WTC11 (cell line): ENCODE measurements around the gene RPL38. TPM values are rescaled to one million over a fixed set of nuclear protein-coding genes. Genes with fewer than 3 reads are reported as not detected.

Experiments
- ATAC-seq: fragments of 200-7000 bp; cut with Tn5 transposase; 2 replicates; pipeline ENCODE4 v1.10.0; 2021; ENCODE audit warnings: mild to moderate bottlenecking, moderate library complexity
- CTCF ChIA-PET: fragments of 300-600 bp; sonication (Branson Sonifier 250); formaldehyde crosslinking; loops from one replicate; lab custom pipeline; 2021; ENCODE audit warnings: antibody characterized with exemption; lab: Charles Lee
- POLR2A ChIA-PET: fragments of 350-600 bp; sonication (Branson Sonifier 250); formaldehyde crosslinking; loops from one replicate; lab custom pipeline; 2021; ENCODE audit warnings: antibody characterized with exemption; lab: Charles Lee
- DNase-seq: peaks from one replicate; pipeline ENCODE4 v3.0.0; 2021; ENCODE audit warnings: low spot score
- H3K27ac Mint-ChIP-seq: 2 replicates; pipeline ENCODE4 v1.8.0; 2021; ENCODE audit warnings: mixed read lengths
- H3K27me3 Mint-ChIP-seq: 2 replicates; pipeline ENCODE4 v1.8.0; 2021; ENCODE audit warnings: low read depth, mild to moderate bottlenecking, moderate library complexity, mixed read lengths
- H3K36me3 Mint-ChIP-seq: 2 replicates; pipeline ENCODE4 v1.8.0; 2021; ENCODE audit warnings: mixed read lengths
- H3K4me1 Mint-ChIP-seq: 2 replicates; pipeline ENCODE4 v1.8.0; 2022; ENCODE audit warnings: mixed read lengths
- H3K4me3 Mint-ChIP-seq: 2 replicates; pipeline ENCODE4 v1.8.0; 2021; ENCODE audit warnings: mild to moderate bottlenecking, moderate library complexity, mixed read lengths
- H3K9me3 Mint-ChIP-seq: 2 replicates; pipeline ENCODE4 v1.8.0; 2021; ENCODE audit warnings: mixed read lengths
- FOXK1 ChIP-seq: sonication (generic); formaldehyde crosslinking; IDR thresholded peaks from 2 replicates; pipeline ENCODE4 v1.8.0; 2022; ENCODE audit warnings: mild to moderate bottlenecking, moderate library complexity, missing genetic modification reagents
- FOXP4 ChIP-seq: sonication (generic); formaldehyde crosslinking; IDR thresholded peaks from 2 replicates; pipeline ENCODE4 v1.8.0; 2022; ENCODE audit warnings: mild to moderate bottlenecking, missing genetic modification reagents
- GRHL2 ChIP-seq: fragments of 250-450 bp; sonication (Bioruptor Pico); IDR thresholded peaks from 2 replicates; pipeline ENCODE4 v1.8.0; 2022; ENCODE audit warnings: mild to moderate bottlenecking, moderate library complexity; ENCODE audit not compliant: insufficient replicate concordance, severe bottlenecking
- HMGA2 ChIP-seq: fragments of 250-450 bp; sonication (Bioruptor Pico); IDR thresholded peaks from 2 replicates; pipeline ENCODE4 v1.4.0; 2021; ENCODE audit warnings: mild to moderate bottlenecking, moderate library complexity
- JAZF1 ChIP-seq: fragments of 250-450 bp; sonication (Bioruptor Pico); IDR thresholded peaks from 2 replicates; pipeline ENCODE4 v1.9.0; 2021; ENCODE audit warnings: moderate library complexity, mild to moderate bottlenecking, inconsistent platforms
- JUN ChIP-seq: sonication (generic); formaldehyde crosslinking; IDR thresholded peaks from 2 replicates; pipeline ENCODE4 v1.8.0; 2023; ENCODE audit warnings: mild to moderate bottlenecking, missing genetic modification reagents
- NFATC4 ChIP-seq: fragments of 250-450 bp; sonication (Bioruptor Pico); IDR thresholded peaks from 2 replicates; pipeline ENCODE4 v1.9.0; 2021; ENCODE audit warnings: mild to moderate bottlenecking
- NFE2L1 ChIP-seq: sonication (generic); formaldehyde crosslinking; IDR thresholded peaks from 2 replicates; pipeline ENCODE4 v1.8.1; 2023; ENCODE audit warnings: missing genetic modification reagents
- TEAD1 ChIP-seq: sonication (generic); formaldehyde crosslinking; IDR thresholded peaks from 2 replicates; pipeline ENCODE4 v1.8.0; 2022; ENCODE audit warnings: mild to moderate bottlenecking, missing genetic modification reagents
- ZMAT4 ChIP-seq: fragments of 250-450 bp; sonication (Bioruptor Pico); IDR thresholded peaks from 2 replicates; pipeline ENCODE4 v1.9.0; 2021; ENCODE audit warnings: mild to moderate bottlenecking
- ZNF232 ChIP-seq: sonication (generic); formaldehyde crosslinking; IDR thresholded peaks from 2 replicates; pipeline ENCODE4 v1.8.0; 2022; ENCODE audit warnings: mild to moderate bottlenecking, missing genetic modification reagents
- ZNF317 ChIP-seq: sonication (generic); formaldehyde crosslinking; IDR thresholded peaks from 2 replicates; pipeline ENCODE4 v1.8.1; 2023; ENCODE audit warnings: low read depth, mild to moderate bottlenecking, moderate library complexity, missing genetic modification reagents, borderline replicate concordance
- ZNF416 ChIP-seq: fragments of 250-450 bp; sonication (Bioruptor Pico); IDR thresholded peaks from 2 replicates; pipeline ENCODE4 v1.9.0; 2021; ENCODE audit warnings: mild to moderate bottlenecking, inconsistent platforms
- ZNF512 ChIP-seq: sonication (generic); formaldehyde crosslinking; IDR thresholded peaks from 2 replicates; pipeline ENCODE4 v1.8.1; 2022; ENCODE audit warnings: missing genetic modification reagents, borderline replicate concordance
- ZSCAN18 ChIP-seq: fragments of 250-450 bp; sonication (Bioruptor Pico); IDR thresholded peaks from 2 replicates; pipeline ENCODE4 v2.1.2; 2022; ENCODE audit warnings: mild to moderate bottlenecking, moderate library complexity
- total RNA-seq: library from RNA; stranded (reverse); gene quantifications from 3 replicates; pipeline ENCODE4 v1.2.3, GENCODE V29; 2021
- TF ChIP-seq, protein P1 (sequence below): sonication (generic); formaldehyde crosslinking; conservative IDR thresholded peaks from 2 replicates; pipeline ENCODE4 v1.8.1; 2022; ENCODE audit warnings: mild to moderate bottlenecking, missing genetic modification reagents
- TF ChIP-seq, protein P2 (sequence below): sonication (generic); formaldehyde crosslinking; IDR thresholded peaks from 2 replicates; pipeline ENCODE4 v1.8.0; 2022; ENCODE audit warnings: missing genetic modification reagents

Gene RPL38
- total RNA-seq, 1 experiment from 2014 or later, result 1,170 TPM

GRCh38 chr17:74158761-74159160 lies 44.7 kb upstream of the RPL38 start:
- H3K36me3 Mint-ChIP-seq, result no peaks in the 10 kb centered on the region
- ATAC-seq (no peak), DNase-seq (no peak)
- 0 out of 2 replicates have a peak, but pooled peaks cover 2% of the 10 kb centered on the region for H3K4me1 Mint-ChIP-seq
- ChIA-PET CTCF (interaction anchor here (0.8 to 2.6 kb wide), 3 partner anchors 40 to 42 kb away, joined by 3 to 9 read pairs (median 3); no protein-coding TSS in a partner anchor), POLR2A (no interaction called here)
- TF ChIP-seq ZNF512 (CRISPR knock-in tag) (no peak), NFATC4 (CRISPR knock-in tag) (no peak), FOXP4 (no peak), ZMAT4 (CRISPR knock-in tag) (no peak), ZNF232 (CRISPR knock-in tag) (no peak), GRHL2 (CRISPR knock-in tag) (no peak), ZNF416 (CRISPR knock-in tag) (no peak), JUN (CRISPR knock-in tag) (no peak), JAZF1 (no peak), FOXK1 (CRISPR knock-in tag) (no peak), NFE2L1 (CRISPR knock-in tag) (no peak), ZNF317 (CRISPR knock-in tag) (no peak), HMGA2 (CRISPR knock-in tag) (no peak), ZSCAN18 (CRISPR knock-in tag) (no peak), TEAD1 (no peak)
- TF ChIP-seq, protein P1, sequence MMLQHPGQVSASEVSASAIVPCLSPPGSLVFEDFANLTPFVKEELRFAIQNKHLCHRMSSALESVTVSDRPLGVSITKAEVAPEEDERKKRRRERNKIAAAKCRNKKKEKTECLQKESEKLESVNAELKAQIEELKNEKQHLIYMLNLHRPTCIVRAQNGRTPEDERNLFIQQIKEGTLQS (CRISPR knock-in tag), result no peak
- TF ChIP-seq, protein P2, sequence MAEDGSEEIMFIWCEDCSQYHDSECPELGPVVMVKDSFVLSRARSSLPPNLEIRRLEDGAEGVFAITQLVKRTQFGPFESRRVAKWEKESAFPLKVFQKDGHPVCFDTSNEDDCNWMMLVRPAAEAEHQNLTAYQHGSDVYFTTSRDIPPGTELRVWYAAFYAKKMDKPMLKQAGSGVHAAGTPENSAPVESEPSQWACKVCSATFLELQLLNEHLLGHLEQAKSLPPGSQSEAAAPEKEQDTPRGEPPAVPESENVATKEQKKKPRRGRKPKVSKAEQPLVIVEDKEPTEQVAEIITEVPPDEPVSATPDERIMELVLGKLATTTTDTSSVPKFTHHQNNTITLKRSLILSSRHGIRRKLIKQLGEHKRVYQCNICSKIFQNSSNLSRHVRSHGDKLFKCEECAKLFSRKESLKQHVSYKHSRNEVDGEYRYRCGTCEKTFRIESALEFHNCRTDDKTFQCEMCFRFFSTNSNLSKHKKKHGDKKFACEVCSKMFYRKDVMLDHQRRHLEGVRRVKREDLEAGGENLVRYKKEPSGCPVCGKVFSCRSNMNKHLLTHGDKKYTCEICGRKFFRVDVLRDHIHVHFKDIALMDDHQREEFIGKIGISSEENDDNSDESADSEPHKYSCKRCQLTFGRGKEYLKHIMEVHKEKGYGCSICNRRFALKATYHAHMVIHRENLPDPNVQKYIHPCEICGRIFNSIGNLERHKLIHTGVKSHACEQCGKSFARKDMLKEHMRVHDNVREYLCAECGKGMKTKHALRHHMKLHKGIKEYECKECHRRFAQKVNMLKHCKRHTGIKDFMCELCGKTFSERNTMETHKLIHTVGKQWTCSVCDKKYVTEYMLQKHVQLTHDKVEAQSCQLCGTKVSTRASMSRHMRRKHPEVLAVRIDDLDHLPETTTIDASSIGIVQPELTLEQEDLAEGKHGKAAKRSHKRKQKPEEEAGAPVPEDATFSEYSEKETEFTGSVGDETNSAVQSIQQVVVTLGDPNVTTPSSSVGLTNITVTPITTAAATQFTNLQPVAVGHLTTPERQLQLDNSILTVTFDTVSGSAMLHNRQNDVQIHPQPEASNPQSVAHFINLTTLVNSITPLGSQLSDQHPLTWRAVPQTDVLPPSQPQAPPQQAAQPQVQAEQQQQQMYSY (CRISPR knock-in tag), result no peak
- no peak overlapping the region for H3K27ac Mint-ChIP-seq
- H3K4me3 Mint-ChIP-seq, result no peak overlapping the region
- no peaks in the 10 kb centered on the region for H3K27me3 Mint-ChIP-seq
- peaks cover 17% of the 10 kb centered on the region for H3K9me3 Mint-ChIP-seq
